Measurements from ENCODE around the gene CCDC170. TPM values are rescaled to one million over a fixed set of nuclear protein-coding genes. Genes with fewer than 3 reads are reported as not detected.

The CCDC170 gene
- total RNA-seq, 3 donors from 2014 or later = not detected

DNA sequence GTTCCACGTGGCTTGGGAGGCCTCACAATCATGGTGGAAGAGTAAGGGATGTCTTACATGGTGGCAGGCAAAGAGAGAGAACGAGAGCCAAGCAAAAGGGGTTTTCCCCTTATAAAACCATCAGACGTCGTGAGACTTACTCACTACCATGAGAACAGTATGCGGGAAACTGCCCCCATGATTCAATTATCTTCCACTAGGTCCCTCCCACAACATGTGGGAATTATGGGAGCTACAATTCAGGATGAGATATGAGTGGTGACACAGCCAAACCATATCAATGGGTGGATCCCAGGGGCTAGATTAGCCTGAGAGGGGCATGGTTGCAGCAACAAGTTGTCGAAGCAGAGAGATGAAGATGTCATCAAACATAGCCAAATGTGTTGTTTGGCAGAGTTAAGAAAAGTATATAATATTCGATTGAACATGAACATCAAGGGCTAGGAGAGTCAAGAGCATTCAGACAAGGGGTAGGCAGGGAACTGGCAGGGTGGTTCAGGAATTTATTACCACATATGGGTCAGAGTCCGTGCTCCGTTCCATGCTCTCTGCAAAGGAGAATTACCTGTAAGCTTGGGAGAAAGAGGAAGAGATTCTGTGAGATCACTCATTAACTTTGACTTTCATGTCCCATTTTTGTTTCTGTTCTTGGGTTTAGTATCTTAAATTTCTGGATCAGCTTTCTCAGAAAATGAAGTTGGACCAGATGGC is 98.8 kb downstream of the CCDC170 start:
- DNase-seq (no peak), ATAC-seq (no peak)
- no peak overlapping the region for H3K4me3 Mint-ChIP-seq
- H3K4me1 Mint-ChIP-seq (ENCODE audit: low read depth) = no peaks in the 10 kb centered on the region
- H3K36me3 Mint-ChIP-seq (ENCODE audit: insufficient read depth) = no peaks in the 10 kb centered on the region
- H3K9me3 Mint-ChIP-seq = peaks cover 14% of the 10 kb centered on the region
- H3K27me3 Mint-ChIP-seq (ENCODE audit: low read depth) = peaks cover 10% of the 10 kb centered on the region

- DNase-seq (no peak), ATAC-seq (no peak)
- H3K36me3 Mint-ChIP-seq (ENCODE audit: insufficient read depth) = no peaks in the 10 kb centered on the region
- H3K4me1 Mint-ChIP-seq (ENCODE audit: low read depth) = no peaks in the 10 kb centered on the region
- peaks cover 15% of the 10 kb centered on the region for H3K27me3 Mint-ChIP-seq (ENCODE audit: low read depth)
- no peak overlapping the region for H3K4me3 Mint-ChIP-seq
- H3K9me3 Mint-ChIP-seq = no peaks in the 10 kb centered on the region
Measured at GRCh38 chr6:151609146-151609902, 115.5 kb downstream of the CCDC170 start.

DNA sequence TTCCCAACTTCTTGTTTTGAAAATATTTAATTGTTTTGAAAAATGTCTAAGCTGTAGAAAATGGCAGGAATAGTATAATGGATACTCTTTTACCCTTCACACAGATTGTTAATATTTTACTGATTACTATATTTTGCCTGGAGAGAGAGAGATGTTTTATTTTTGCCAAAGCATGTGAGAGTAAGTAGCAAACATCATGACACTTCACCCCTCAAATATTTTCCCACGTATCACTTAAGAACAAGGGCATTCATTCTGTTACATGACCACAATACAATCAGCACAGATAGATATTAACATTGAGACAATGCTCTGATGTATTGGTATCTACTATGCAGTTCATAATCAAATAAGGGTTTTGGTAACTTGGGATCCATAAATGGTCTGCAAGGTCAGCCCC is 116.5 kb downstream of the CCDC170 start:
- Mint-ChIP-seq H3K36me3 (ENCODE audit: insufficient read depth) (no peaks in the 10 kb centered on the region), H3K4me3 (no peak overlapping the region), H3K9me3 (no peaks in the 10 kb centered on the region), H3K4me1 (ENCODE audit: low read depth) (no peaks in the 10 kb centered on the region), H3K27me3 (ENCODE audit: low read depth) (peaks cover 23% of the 10 kb centered on the region)
- DNase-seq (no peak), ATAC-seq (no peak)

GRCh38 chr6:151614630-151615029 is 120.8 kb downstream of the CCDC170 start:
- no peak for DNase-seq
- Mint-ChIP-seq H3K4me1 (ENCODE audit: low read depth) (no peaks in the 10 kb centered on the region), H3K36me3 (ENCODE audit: insufficient read depth) (no peaks in the 10 kb centered on the region), H3K27me3 (ENCODE audit: low read depth) (peaks cover 17% of the 10 kb centered on the region), H3K9me3 (no peaks in the 10 kb centered on the region), H3K4me3 (no peak overlapping the region)
- ATAC-seq = no peak

DNA sequence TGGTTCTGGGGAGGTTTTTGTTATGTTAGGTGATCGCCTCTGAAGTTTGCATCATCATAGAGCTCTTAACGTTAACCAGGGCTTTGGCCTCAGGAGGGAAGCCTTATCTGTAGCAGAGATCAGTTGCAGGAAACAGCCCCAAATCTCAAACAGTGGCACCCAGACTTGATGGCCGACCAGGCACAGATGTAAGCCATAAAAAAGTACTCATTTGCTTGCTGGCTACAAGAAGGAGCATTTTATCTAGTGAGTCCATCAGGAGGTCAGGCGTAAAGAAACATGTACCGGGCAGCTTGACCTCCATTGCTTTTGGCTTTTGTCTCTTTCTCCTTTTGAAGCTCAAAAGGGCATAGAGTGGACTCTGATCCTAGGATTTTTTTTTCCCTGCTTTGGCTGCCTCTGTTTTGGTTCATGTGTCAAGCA is 122.3 kb downstream of the CCDC170 start:
- Mint-ChIP-seq H3K27me3 (ENCODE audit: low read depth) (peaks cover 17% of the 10 kb centered on the region), H3K9me3 (no peaks in the 10 kb centered on the region), H3K4me1 (ENCODE audit: low read depth) (no peaks in the 10 kb centered on the region), H3K36me3 (ENCODE audit: insufficient read depth) (no peaks in the 10 kb centered on the region), H3K4me3 (no peak overlapping the region)
- ATAC-seq = no peak
- DNase-seq = no peak

GRCh38 chr6:151616600-151616999 is 122.8 kb downstream of the CCDC170 start:
- H3K36me3 Mint-ChIP-seq (ENCODE audit: insufficient read depth) = no peaks in the 10 kb centered on the region
- ATAC-seq (no peak), DNase-seq (no peak)
- no peaks in the 10 kb centered on the region for H3K9me3 Mint-ChIP-seq
- peaks cover 17% of the 10 kb centered on the region for H3K27me3 Mint-ChIP-seq (ENCODE audit: low read depth)
- H3K4me3 Mint-ChIP-seq = no peak overlapping the region
- no peaks in the 10 kb centered on the region for H3K4me1 Mint-ChIP-seq (ENCODE audit: low read depth)

GRCh38 chr6:151617539-151617938 is 123.7 kb downstream of the CCDC170 start:
- DNase-seq = no peak
- ATAC-seq = no peak
- Mint-ChIP-seq H3K4me3 (no peak overlapping the region), H3K9me3 (no peaks in the 10 kb centered on the region), H3K27me3 (ENCODE audit: low read depth) (peaks cover 17% of the 10 kb centered on the region), H3K36me3 (ENCODE audit: insufficient read depth) (no peaks in the 10 kb centered on the region), H3K4me1 (ENCODE audit: low read depth) (no peaks in the 10 kb centered on the region)

GRCh38 chr6:151618717-151619116 is 124.9 kb downstream of the CCDC170 start:
- Mint-ChIP-seq H3K9me3 (no peaks in the 10 kb centered on the region), H3K4me3 (no peak overlapping the region), H3K27me3 (ENCODE audit: low read depth) (peaks cover 17% of the 10 kb centered on the region), H3K36me3 (ENCODE audit: insufficient read depth) (no peaks in the 10 kb centered on the region), H3K4me1 (ENCODE audit: low read depth) (no peaks in the 10 kb centered on the region)
- no peak for DNase-seq
- no peak for ATAC-seq

DNA sequence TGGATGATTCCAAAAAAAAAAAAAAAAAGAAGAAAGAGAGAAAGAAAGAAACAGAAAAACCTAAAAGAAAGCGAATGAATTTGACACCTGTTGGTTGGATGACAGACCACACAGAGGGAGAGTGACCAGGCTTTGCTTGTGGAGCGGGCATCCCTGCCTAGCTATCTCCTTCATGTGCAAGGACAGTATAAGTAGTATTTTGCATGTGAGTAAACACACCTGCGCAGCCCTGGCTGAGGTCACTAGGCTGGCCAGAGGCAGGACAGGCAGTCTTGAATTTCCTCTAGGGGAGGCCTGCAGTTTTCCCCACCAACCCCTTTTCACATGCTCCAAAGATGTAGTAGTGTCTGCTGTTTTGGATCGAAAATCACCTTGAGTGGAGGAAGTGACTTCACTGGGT is 126.4 kb downstream of the CCDC170 start:
- Mint-ChIP-seq H3K4me3 (no peak overlapping the region), H3K36me3 (ENCODE audit: insufficient read depth) (no peaks in the 10 kb centered on the region), H3K27me3 (ENCODE audit: low read depth) (peaks cover 9% of the 10 kb centered on the region), H3K4me1 (ENCODE audit: low read depth) (no peaks in the 10 kb centered on the region), H3K9me3 (no peaks in the 10 kb centered on the region)
- DNase-seq (no peak), ATAC-seq (no peak)

GRCh38 chr6:151624071-151624470 is 130.3 kb downstream of the CCDC170 start:
- ATAC-seq (no peak), DNase-seq (no peak)
- H3K27me3 Mint-ChIP-seq (ENCODE audit: low read depth) = no peaks in the 10 kb centered on the region
- H3K9me3 Mint-ChIP-seq = no peaks in the 10 kb centered on the region
- peaks cover 10% of the 10 kb centered on the region for H3K4me1 Mint-ChIP-seq (ENCODE audit: low read depth)
- no peak overlapping the region for H3K4me3 Mint-ChIP-seq
- no peaks in the 10 kb centered on the region for H3K36me3 Mint-ChIP-seq (ENCODE audit: insufficient read depth)

DNA sequence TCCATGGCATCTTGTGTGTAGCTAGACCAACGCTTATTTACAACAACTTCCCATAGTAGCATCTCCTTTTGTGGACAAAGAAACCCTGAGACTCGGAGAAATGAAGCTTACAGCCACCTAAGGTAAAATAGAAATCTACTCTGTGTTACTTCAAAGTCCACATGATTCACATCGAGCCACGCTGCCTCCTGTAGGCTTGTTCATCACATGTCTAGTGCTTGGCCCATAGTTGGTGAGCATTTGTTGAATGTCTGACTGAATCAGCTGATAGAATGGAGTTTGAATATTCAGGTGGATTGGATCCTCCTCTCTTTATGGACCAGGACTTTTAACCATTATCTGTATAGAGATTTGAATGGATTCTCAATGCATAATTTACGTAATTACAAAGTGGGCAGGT is 130.7 kb downstream of the CCDC170 start:
- H3K4me1 Mint-ChIP-seq (ENCODE audit: low read depth) = peaks cover 10% of the 10 kb centered on the region
- DNase-seq = no peak
- no peaks in the 10 kb centered on the region for H3K27me3 Mint-ChIP-seq (ENCODE audit: low read depth)
- ATAC-seq = no peak
- H3K36me3 Mint-ChIP-seq (ENCODE audit: insufficient read depth) = no peaks in the 10 kb centered on the region
- H3K9me3 Mint-ChIP-seq = no peaks in the 10 kb centered on the region
- H3K4me3 Mint-ChIP-seq = no peak overlapping the region

GRCh38 chr6:151624900-151625536 is 131.2 kb downstream of the CCDC170 start:
- H3K36me3 Mint-ChIP-seq (ENCODE audit: insufficient read depth) = no peaks in the 10 kb centered on the region
- ATAC-seq (no peak), DNase-seq (no peak)
- H3K27me3 Mint-ChIP-seq (ENCODE audit: low read depth) = no peaks in the 10 kb centered on the region
- H3K9me3 Mint-ChIP-seq = no peaks in the 10 kb centered on the region
- H3K4me3 Mint-ChIP-seq = no peak overlapping the region
- peaks cover 10% of the 10 kb centered on the region for H3K4me1 Mint-ChIP-seq (ENCODE audit: low read depth)

- Mint-ChIP-seq H3K27me3 (ENCODE audit: low read depth) (peaks cover 2% of the 10 kb centered on the region), H3K4me3 (no peak overlapping the region), H3K36me3 (ENCODE audit: insufficient read depth) (no peaks in the 10 kb centered on the region), H3K4me1 (ENCODE audit: low read depth) (peaks cover 10% of the 10 kb centered on the region), H3K9me3 (no peaks in the 10 kb centered on the region)
- ATAC-seq = peak; percentile 60 to 66
- no peak for DNase-seq
Measured at GRCh38 chr6:151627689-151628444, 134.1 kb downstream of the CCDC170 start.

DNA sequence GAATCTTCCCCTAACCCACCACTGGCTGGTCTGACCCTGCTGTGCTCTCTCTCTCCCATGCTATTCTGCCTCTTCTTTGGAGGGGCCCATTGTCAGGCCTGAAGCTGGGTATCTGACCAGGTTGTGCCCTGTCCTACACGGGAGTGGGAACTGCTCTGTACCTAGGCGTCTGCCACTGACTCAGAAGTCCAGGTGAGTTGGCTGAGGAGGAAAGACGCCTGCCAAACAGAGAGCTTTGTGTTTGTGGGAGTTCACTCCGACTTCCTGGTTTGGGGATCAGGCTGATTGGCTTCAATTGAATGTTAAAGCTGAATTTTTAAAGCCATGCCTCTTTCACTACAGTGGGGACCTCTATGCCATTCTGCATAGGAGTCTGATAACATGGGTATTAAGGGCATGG is 136.0 kb downstream of the CCDC170 start:
- H3K4me3 Mint-ChIP-seq = no peak overlapping the region
- no peak for ATAC-seq
- H3K9me3 Mint-ChIP-seq = no peaks in the 10 kb centered on the region
- no peak for DNase-seq
- H3K4me1 Mint-ChIP-seq (ENCODE audit: low read depth) = peaks cover 10% of the 10 kb centered on the region
- peaks cover 5% of the 10 kb centered on the region for H3K27me3 Mint-ChIP-seq (ENCODE audit: low read depth)
- no peaks in the 10 kb centered on the region for H3K36me3 Mint-ChIP-seq (ENCODE audit: insufficient read depth)

Measured in activated T-cell treated with anti-CD3 and anti-CD28 coated beads, Interleukin-2, amount 50 U/mL, for 4 hours (primary cell).